ENCODE measurements around the gene FGD2.

- peak; percentile 96 for TF ChIP-seq CTCF (IDR thresholded peaks at IDR 0.05; ENCODE audit: insufficient read depth, low read length, poor library complexity, severe bottlenecking)
- no peak for TF ChIP-seq EZH2phosphoT487 (conservative IDR thresholded peaks at IDR 0.05; ENCODE audit: low read length)
Measured at GRCh38 chr6:37051138-37052026, 45.9 kb downstream of the FGD2 start.
